CD8-positive, alpha-beta memory T cell (primary cell): Measurements from ENCODE around the gene STX1A. TPM values are rescaled to one million over a fixed set of nuclear protein-coding genes. Genes with fewer than 3 reads are reported as not detected.
A peak's percentile ranks its signal among the peaks of the same experiment; 100 is the strongest.

ENCODE experiments used
- CTCF ChIA-PET: fragments of 350-600 bp; sonication (Branson Sonifier 250); formaldehyde crosslinking; loops from one replicate; lab custom pipeline; 2021; ENCODE audit warnings: antibody characterized with exemption; lab: Charles Lee
- POLR2A ChIA-PET: fragments of 350-600 bp; sonication (Branson Sonifier 250); formaldehyde crosslinking; loops from one replicate; lab custom pipeline; 2021; ENCODE audit warnings: antibody characterized with exemption; lab: Charles Lee
- DNase-seq, 5 donors: peaks; one replicate each; pipeline versions ENCODE4 v3.0.0 to v3.0.0-alpha.2; 2020 to 2022; ENCODE audit warnings: mixed read lengths in 1 of 5
- H3K27ac ChIP-seq: one replicate; pipeline ENCODE4 v1.7.0; 2013; ENCODE audit warnings: low read depth, mild to moderate bottlenecking, low read length, moderate library complexity
- H3K27me3 ChIP-seq: 2 replicates; pipeline ENCODE4 v1.7.0; 2013; ENCODE audit warnings: low read length, mild to moderate bottlenecking; ENCODE audit not compliant: insufficient read depth, poor library complexity, severe bottlenecking
- H3K36me3 ChIP-seq: 2 replicates; pipeline ENCODE4 v1.7.0; 2013; ENCODE audit warnings: mild to moderate bottlenecking, low read length, moderate library complexity; ENCODE audit not compliant: insufficient read depth
- H3K4me1 ChIP-seq: 2 replicates; pipeline ENCODE4 v1.7.0; 2013; ENCODE audit warnings: mild to moderate bottlenecking, low read length, moderate library complexity; ENCODE audit not compliant: insufficient read depth
- H3K4me3 ChIP-seq: 2 replicates; pipeline ENCODE4 v1.7.0; 2013; ENCODE audit warnings: mild to moderate bottlenecking, low read length
- H3K9me3 ChIP-seq: 2 replicates; pipeline ENCODE4 v1.7.0; 2013; ENCODE audit warnings: mild to moderate bottlenecking, low read length
- H3K27ac Mint-ChIP-seq, 8 donors: one replicate each; pipeline ENCODE4 v1.8.0; 2020 to 2021; ENCODE audit warnings: mixed read lengths in 8 of 8, mild to moderate bottlenecking in 6 of 8, inconsistent platforms in 3 of 8, moderate library complexity in 3 of 8
- H3K27me3 Mint-ChIP-seq, 2 donors: one replicate each; pipeline ENCODE4 v1.8.0; 2020 to 2021; ENCODE audit warnings: mixed read lengths in 2 of 2, mild to moderate bottlenecking in 1 of 2, moderate library complexity in 1 of 2
- H3K36me3 Mint-ChIP-seq, 3 donors: one replicate each; pipeline ENCODE4 v1.8.0; 2020 to 2021; ENCODE audit warnings: mixed read lengths in 3 of 3, inconsistent platforms in 1 of 3, mild to moderate bottlenecking in 1 of 3
- H3K4me1 Mint-ChIP-seq, 3 donors: one replicate each; pipeline ENCODE4 v1.8.0; 2020 to 2021; ENCODE audit warnings: mixed read lengths in 3 of 3, inconsistent platforms in 1 of 3, mild to moderate bottlenecking in 1 of 3
- H3K4me3 Mint-ChIP-seq, 7 donors: one replicate each; pipeline ENCODE4 v1.8.0; 2020 to 2021; ENCODE audit warnings: mixed read lengths in 7 of 7, mild to moderate bottlenecking in 6 of 7, moderate library complexity in 4 of 7, inconsistent platforms in 2 of 7
- H3K9me3 Mint-ChIP-seq, 5 donors: one replicate each; pipeline ENCODE4 v1.8.0; 2020 to 2022; ENCODE audit warnings: mixed read lengths in 5 of 5, mild to moderate bottlenecking in 3 of 5, moderate library complexity in 2 of 5, inconsistent platforms in 1 of 5
- polyA plus RNA-seq: library from polyadenylated mRNA; unstranded; fragments of 300-500 nt; fragmentation: Illumina TruSeq; gene quantifications from one replicate; pipeline ENCODE4 v1.2.3, GENCODE V29; 2021
- total RNA-seq, 2 experiments: library from RNA; stranded (reverse); gene quantifications; one replicate each; pipeline ENCODE4 v1.2.3, GENCODE V29; 2021

STX1A gene
- total and polyA plus RNA-seq, 3 experiments from 2014 or later, result 1.5 to 18.8 (median 18.4) TPM

- CTCF ChIA-PET, result interaction anchor here (0.8 to 1.8 kb wide), 8 partner anchors 9 to 162 kb away, joined by 3 to 5 read pairs (median 3); partner anchors contain the start of gene STX1A
- Histone ChIP-seq H3K9me3 (no peaks in the 10 kb centered on the region), H3K27me3 (no peaks in the 10 kb centered on the region), H3K4me3 (no peak overlapping the region), H3K4me1 (no peaks in the 10 kb centered on the region), H3K27ac (no peak overlapping the region), H3K36me3 (peaks cover 14% of the 10 kb centered on the region)
- Mint-ChIP-seq H3K27ac (peak overlapping the region in 4 of 8 donors; percentile 26 to 83 (median 45)), H3K27me3 (peaks cover 0 to 2% of the 10 kb centered on the region in 2 donors), H3K36me3 (peaks cover 0 to 49% (median 4%) of the 10 kb centered on the region in 3 donors), H3K4me1 (peaks cover 0 to 1% (median 0%) of the 10 kb centered on the region in 3 donors), H3K9me3 (no peaks in the 10 kb centered on the region), H3K4me3 (peak overlapping the region in 1 of 7 donors; percentile 72)
- DNase-seq, result no peak
- POLR2A ChIA-PET, result no interaction called here
Measured at GRCh38 chr7:73701357-73701995, 18.0 kb downstream of the STX1A start.

GRCh38 chr7:73700581-73701134, 18.8 kb downstream of the STX1A start:
- no peak for DNase-seq
- no peaks in the 10 kb centered on the region for H3K9me3 ChIP-seq
- no peak overlapping the region for H3K4me3 ChIP-seq
- ChIA-PET POLR2A (no interaction called here), CTCF (interaction anchor here (0.8 to 1.8 kb wide), 8 partner anchors 9 to 161 kb away, joined by 3 to 5 read pairs (median 3); partner anchors contain the start of gene STX1A)
- H3K27me3 Mint-ChIP-seq, result peaks cover 0 to 2% of the 10 kb centered on the region in 2 donors
- H3K27ac Mint-ChIP-seq, result peak overlapping the region in 1 of 8 donors; percentile 41
- H3K36me3 Mint-ChIP-seq, result peaks cover 0 to 57% (median 4%) of the 10 kb centered on the region in 3 donors
- H3K27me3 ChIP-seq, result no peaks in the 10 kb centered on the region
- no peak overlapping the region for H3K27ac ChIP-seq
- H3K4me1 Mint-ChIP-seq, result no peaks in the 10 kb centered on the region
- H3K4me3 Mint-ChIP-seq, result peak overlapping the region in 1 of 7 donors; percentile 13
- H3K36me3 ChIP-seq, result peaks cover 21% of the 10 kb centered on the region
- H3K9me3 Mint-ChIP-seq, result no peaks in the 10 kb centered on the region
- no peaks in the 10 kb centered on the region for H3K4me1 ChIP-seq

GRCh38 chr7:73700069-73700423, 19.4 kb downstream of the STX1A start:
- Mint-ChIP-seq H3K9me3 (no peaks in the 10 kb centered on the region), H3K27ac (no peak overlapping the region)
- H3K36me3 ChIP-seq, result peaks cover 21% of the 10 kb centered on the region

GRCh38 chr7:73699370-73700068, 19.9 kb downstream of the STX1A start:
- Histone ChIP-seq H3K27ac (no peak overlapping the region), H3K4me3 (no peak overlapping the region), H3K27me3 (no peaks in the 10 kb centered on the region), H3K4me1 (no peaks in the 10 kb centered on the region), H3K36me3 (peaks cover 25% of the 10 kb centered on the region), H3K9me3 (no peaks in the 10 kb centered on the region)
- ChIA-PET POLR2A (no interaction called here), CTCF (interaction anchor here (0.9 to 1.2 kb wide), 2 partner anchors 18 to 25 kb away, joined by 3 to 4 read pairs; no protein-coding TSS in a partner anchor)
- DNase-seq, result no peak
- Mint-ChIP-seq H3K9me3 (no peaks in the 10 kb centered on the region), H3K36me3 (peaks cover 0 to 68% (median 7%) of the 10 kb centered on the region in 3 donors), H3K4me1 (no peaks in the 10 kb centered on the region), H3K4me3 (no peak overlapping the region), H3K27me3 (peaks cover 0 to 2% of the 10 kb centered on the region in 2 donors), H3K27ac (peak overlapping the region in 1 of 8 donors; percentile 33)

More at GRCh38 chr7:73700069-73700423, 19.4 kb downstream of the STX1A start:
- Histone ChIP-seq H3K4me3 (no peak overlapping the region), H3K27me3 (no peaks in the 10 kb centered on the region), H3K27ac (no peak overlapping the region), H3K9me3 (no peaks in the 10 kb centered on the region), H3K4me1 (no peaks in the 10 kb centered on the region)
- H3K4me1 Mint-ChIP-seq, result no peaks in the 10 kb centered on the region
- ChIA-PET POLR2A (no interaction called here), CTCF (interaction anchor here (0.9 to 1.2 kb wide), 3 partner anchors 11 to 25 kb away, joined by 3 to 4 read pairs (median 3); no protein-coding TSS in a partner anchor)
- peaks cover 0 to 62% (median 4%) of the 10 kb centered on the region in 3 donors for H3K36me3 Mint-ChIP-seq
- H3K4me3 Mint-ChIP-seq, result no peak overlapping the region
- H3K27me3 Mint-ChIP-seq, result peaks cover 0 to 2% of the 10 kb centered on the region in 2 donors
- no peak for DNase-seq

GRCh38 chr7:73698410-73698809, 21.1 kb downstream of the STX1A start:
- peak overlapping the region in 4 of 8 donors; percentile 17 to 54 (median 42) for H3K27ac Mint-ChIP-seq
- CTCF ChIA-PET, result interaction anchor here (1.1 kb wide), 1 partner anchor 10 kb away, joined by 4 read pairs; no protein-coding TSS in a partner anchor
- no peak for DNase-seq
- Histone ChIP-seq H3K4me1 (no peaks in the 10 kb centered on the region), H3K4me3 (no peak overlapping the region), H3K27ac (no peak overlapping the region), H3K27me3 (no peaks in the 10 kb centered on the region), H3K36me3 (peaks cover 35% of the 10 kb centered on the region), H3K9me3 (no peaks in the 10 kb centered on the region)
- POLR2A ChIA-PET, result interaction anchor here (0.6 kb wide), 1 partner anchor 19 kb away, joined by 4 read pairs; no protein-coding TSS in a partner anchor
- H3K27me3 Mint-ChIP-seq, result peaks cover 0 to 2% of the 10 kb centered on the region in 2 donors
- no peaks in the 10 kb centered on the region for H3K4me1 Mint-ChIP-seq
- no peak overlapping the region for H3K4me3 Mint-ChIP-seq
- H3K36me3 Mint-ChIP-seq, result peaks cover 0 to 78% (median 11%) of the 10 kb centered on the region in 3 donors
- H3K9me3 Mint-ChIP-seq, result no peaks in the 10 kb centered on the region

- H3K27me3 ChIP-seq, result no peaks in the 10 kb centered on the region
- ChIA-PET POLR2A (no interaction called here), CTCF (interaction anchor here (0.8 to 2.0 kb wide), 3 partner anchors 28 to 38 kb away, joined by 3 to 4 read pairs (median 4); partner anchors contain the start of gene VPS37D)
- DNase-seq, result no peak
- Mint-ChIP-seq H3K4me1 (peaks cover 0 to 1% (median 0%) of the 10 kb centered on the region in 3 donors), H3K9me3 (no peaks in the 10 kb centered on the region), H3K27me3 (no peaks in the 10 kb centered on the region), H3K4me3 (no peak overlapping the region), H3K27ac (no peak overlapping the region), H3K36me3 (peaks cover 5 to 84% (median 21%) of the 10 kb centered on the region in 3 donors)
- no peaks in the 10 kb centered on the region for H3K4me1 ChIP-seq
- H3K36me3 ChIP-seq, result peaks cover 38% of the 10 kb centered on the region
- H3K27ac ChIP-seq, result no peak overlapping the region
- H3K9me3 ChIP-seq, result no peaks in the 10 kb centered on the region
- H3K4me3 ChIP-seq, result no peak overlapping the region
Measured at GRCh38 chr7:73696372-73696771, 23.1 kb downstream of the STX1A start.

- H3K27me3 Mint-ChIP-seq, result no peaks in the 10 kb centered on the region
- ChIA-PET POLR2A (no interaction called here), CTCF (interaction anchor here (1.3 to 1.5 kb wide), 2 partner anchors 44 to 84 kb away, joined by 4 read pairs; no protein-coding TSS in a partner anchor)
- no peak overlapping the region for H3K27ac Mint-ChIP-seq
- H3K36me3 Mint-ChIP-seq, result peaks cover 9 to 87% (median 37%) of the 10 kb centered on the region in 3 donors
- Histone ChIP-seq H3K27me3 (no peaks in the 10 kb centered on the region), H3K27ac (no peak overlapping the region), H3K9me3 (no peaks in the 10 kb centered on the region), H3K4me1 (no peaks in the 10 kb centered on the region), H3K4me3 (no peak overlapping the region), H3K36me3 (peaks cover 52% of the 10 kb centered on the region)
- peaks cover 10 to 19% (median 19%) of the 10 kb centered on the region in 3 donors for H3K4me1 Mint-ChIP-seq
- H3K4me3 Mint-ChIP-seq, result peak overlapping the region in 1 of 7 donors; percentile 71
- no peaks in the 10 kb centered on the region for H3K9me3 Mint-ChIP-seq
- DNase-seq, result no peak
Measured at GRCh38 chr7:73690646-73691045, 28.8 kb downstream of the STX1A start.
